K562 (cell line): Measurements from ENCODE around the gene MT4.

Source experiments
- POLR2A ChIP-seq: fragments of 450-650 bp; conservative IDR thresholded peaks from 2 replicates; pipeline ENCODE4 v1.6.1; 2016
- TF ChIP-seq, protein P1 (sequence below): fragments of 450-650 bp; IDR thresholded peaks from 2 replicates; pipeline ENCODE4 v1.6.1; 2016; ENCODE audit warnings: low read depth

DNA sequence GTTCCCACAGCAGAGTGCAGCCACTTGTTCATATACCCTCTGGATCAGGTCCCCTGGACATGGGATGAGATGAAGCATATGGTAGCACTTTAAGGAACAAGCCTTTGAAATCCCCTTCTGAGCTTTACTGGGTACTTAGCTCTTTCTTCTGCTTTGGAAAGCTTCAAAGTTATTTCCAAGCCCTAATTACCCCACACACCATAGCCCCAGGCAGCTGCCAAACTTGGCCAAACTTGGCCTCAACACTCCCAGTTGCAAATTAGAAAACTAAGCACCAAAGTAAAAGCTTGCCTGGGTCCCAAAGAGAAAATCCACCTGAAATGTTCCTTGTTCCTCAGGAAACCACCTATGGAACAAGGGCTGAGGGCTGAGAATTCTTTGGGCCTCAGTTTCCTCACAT lies 15.7 kb upstream of the MT4 start:
- TF ChIP-seq, protein P1, sequence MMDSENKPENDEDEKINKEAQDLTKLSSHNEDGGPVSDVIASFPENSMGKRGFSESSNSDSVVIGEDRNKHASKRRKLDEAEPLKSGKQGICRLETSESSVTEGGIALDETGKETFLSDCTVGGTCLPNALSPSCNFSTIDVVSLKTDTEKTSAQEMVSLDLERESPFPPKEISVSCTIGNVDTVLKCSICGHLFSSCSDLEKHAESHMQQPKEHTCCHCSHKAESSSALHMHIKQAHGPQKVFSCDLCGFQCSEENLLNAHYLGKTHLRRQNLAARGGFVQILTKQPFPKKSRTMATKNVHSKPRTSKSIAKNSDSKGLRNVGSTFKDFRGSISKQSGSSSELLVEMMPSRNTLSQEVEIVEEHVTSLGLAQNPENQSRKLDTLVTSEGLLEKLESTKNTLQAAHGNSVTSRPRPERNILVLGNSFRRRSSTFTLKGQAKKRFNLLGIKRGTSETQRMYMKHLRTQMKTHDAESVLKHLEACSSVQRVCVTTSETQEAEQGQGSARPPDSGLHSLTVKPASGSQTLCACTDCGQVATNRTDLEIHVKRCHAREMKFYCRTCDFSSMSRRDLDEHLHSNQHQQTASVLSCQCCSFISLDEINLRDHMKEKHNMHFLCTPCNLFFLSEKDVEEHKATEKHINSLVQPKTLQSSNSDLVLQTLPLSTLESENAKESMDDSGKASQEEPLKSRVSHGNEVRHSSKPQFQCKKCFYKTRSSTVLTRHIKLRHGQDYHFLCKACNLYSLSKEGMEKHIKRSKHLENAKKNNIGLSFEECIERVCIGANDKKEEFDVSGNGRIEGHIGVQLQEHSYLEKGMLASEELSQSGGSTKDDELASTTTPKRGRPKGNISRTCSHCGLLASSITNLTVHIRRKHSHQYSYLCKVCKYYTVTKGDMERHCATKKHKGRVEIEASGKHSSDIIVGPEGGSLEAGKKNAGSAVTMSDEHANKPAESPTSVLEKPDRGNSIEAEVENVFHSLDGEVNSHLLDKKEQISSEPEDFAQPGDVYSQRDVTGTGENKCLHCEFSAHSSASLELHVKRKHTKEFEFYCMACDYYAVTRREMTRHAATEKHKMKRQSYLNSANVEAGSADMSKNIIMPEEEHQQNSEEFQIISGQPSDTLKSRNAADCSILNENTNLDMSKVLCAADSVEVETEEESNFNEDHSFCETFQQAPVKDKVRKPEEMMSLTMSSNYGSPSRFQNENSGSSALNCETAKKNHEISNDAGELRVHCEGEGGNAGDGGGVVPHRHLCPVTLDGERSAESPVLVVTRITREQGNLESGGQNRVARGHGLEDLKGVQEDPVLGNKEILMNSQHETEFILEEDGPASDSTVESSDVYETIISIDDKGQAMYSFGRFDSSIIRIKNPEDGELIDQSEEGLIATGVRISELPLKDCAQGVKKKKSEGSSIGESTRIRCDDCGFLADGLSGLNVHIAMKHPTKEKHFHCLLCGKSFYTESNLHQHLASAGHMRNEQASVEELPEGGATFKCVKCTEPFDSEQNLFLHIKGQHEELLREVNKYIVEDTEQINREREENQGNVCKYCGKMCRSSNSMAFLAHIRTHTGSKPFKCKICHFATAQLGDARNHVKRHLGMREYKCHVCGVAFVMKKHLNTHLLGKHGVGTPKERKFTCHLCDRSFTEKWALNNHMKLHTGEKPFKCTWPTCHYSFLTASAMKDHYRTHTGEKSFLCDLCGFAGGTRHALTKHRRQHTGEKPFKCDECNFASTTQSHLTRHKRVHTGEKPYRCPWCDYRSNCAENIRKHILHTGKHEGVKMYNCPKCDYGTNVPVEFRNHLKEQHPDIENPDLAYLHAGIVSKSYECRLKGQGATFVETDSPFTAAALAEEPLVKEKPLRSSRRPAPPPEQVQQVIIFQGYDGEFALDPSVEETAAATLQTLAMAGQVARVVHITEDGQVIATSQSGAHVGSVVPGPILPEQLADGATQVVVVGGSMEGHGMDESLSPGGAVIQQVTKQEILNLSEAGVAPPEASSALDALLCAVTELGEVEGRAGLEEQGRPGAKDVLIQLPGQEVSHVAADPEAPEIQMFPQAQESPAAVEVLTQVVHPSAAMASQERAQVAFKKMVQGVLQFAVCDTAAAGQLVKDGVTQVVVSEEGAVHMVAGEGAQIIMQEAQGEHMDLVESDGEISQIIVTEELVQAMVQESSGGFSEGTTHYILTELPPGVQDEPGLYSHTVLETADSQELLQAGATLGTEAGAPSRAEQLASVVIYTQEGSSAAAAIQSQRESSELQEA, result no peak
- no peak for TF ChIP-seq POLR2A
